Measurements from ENCODE around the gene TFAP2E. TPM values are rescaled to one million over a fixed set of nuclear protein-coding genes. Genes with fewer than 3 reads are reported as not detected.
A peak's percentile ranks its signal among the peaks of the same experiment; 100 is the strongest.

Gene TFAP2E
- total RNA-seq, 1 donor from 2014 or later: 10.2 TPM

DNA sequence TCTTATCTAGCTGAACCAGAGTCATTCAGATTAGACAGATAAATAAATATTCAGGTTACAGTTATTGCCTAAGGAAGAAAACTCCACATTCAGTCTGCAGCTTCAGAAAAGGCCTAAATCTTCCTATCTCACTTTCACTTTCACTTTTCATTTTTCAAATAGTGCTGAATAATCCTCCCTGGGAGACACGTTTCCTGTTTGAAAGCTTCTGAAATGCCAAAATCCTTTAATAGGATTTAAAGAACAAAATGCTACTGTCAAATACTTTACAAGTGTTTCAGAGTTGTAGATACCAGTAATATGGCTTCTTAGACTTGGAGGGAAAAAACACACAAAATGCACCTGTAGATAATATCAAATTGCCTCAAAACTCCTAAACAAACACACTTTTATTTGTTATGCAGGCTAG lies 64.3 kb downstream of the TFAP2E start:
- peaks cover 30 to 35% of the 10 kb centered on the region in 2 donors for H3K36me3 ChIP-seq
- H3K27me3 ChIP-seq: no peaks in the 10 kb centered on the region
- DNase-seq (ENCODE audit: low spot score in 2 of 2): no peak
- intact Hi-C loops (cut with DNase I): no loop called here
- H3K9me3 ChIP-seq: no peaks in the 10 kb centered on the region
- peaks cover 2 to 30% of the 10 kb centered on the region in 2 donors for H3K4me1 ChIP-seq
- H3K27ac ChIP-seq: peak overlapping the region; percentile 62 to 67
- peak overlapping the region; percentile 37 to 49 for H3K4me3 ChIP-seq
- TF ChIP-seq, protein P1, sequence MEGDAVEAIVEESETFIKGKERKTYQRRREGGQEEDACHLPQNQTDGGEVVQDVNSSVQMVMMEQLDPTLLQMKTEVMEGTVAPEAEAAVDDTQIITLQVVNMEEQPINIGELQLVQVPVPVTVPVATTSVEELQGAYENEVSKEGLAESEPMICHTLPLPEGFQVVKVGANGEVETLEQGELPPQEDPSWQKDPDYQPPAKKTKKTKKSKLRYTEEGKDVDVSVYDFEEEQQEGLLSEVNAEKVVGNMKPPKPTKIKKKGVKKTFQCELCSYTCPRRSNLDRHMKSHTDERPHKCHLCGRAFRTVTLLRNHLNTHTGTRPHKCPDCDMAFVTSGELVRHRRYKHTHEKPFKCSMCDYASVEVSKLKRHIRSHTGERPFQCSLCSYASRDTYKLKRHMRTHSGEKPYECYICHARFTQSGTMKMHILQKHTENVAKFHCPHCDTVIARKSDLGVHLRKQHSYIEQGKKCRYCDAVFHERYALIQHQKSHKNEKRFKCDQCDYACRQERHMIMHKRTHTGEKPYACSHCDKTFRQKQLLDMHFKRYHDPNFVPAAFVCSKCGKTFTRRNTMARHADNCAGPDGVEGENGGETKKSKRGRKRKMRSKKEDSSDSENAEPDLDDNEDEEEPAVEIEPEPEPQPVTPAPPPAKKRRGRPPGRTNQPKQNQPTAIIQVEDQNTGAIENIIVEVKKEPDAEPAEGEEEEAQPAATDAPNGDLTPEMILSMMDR (IDR thresholded peaks at IDR 0.05): no peak

GRCh38 chr1:35640380-35641232 lies 67.5 kb downstream of the TFAP2E start:
- Histone ChIP-seq H3K27me3 (no peaks in the 10 kb centered on the region), H3K27ac (peak overlapping the region; percentile 87 to 91), H3K4me3 (peak overlapping the region; percentile 88 to 90), H3K9me3 (no peaks in the 10 kb centered on the region), H3K36me3 (peaks cover 0 to 4% of the 10 kb centered on the region in 2 donors), H3K4me1 (peaks cover 3 to 28% of the 10 kb centered on the region in 2 donors)
- TF ChIP-seq, protein P1 (IDR thresholded peaks at IDR 0.05): no peak
- no peak for DNase-seq (ENCODE audit: low spot score in 2 of 2)
- intact Hi-C loops (cut with DNase I): loop anchor here (1.0 to 10.0 kb wide), 6 partner anchors 77 to 814 kb away; partner anchors contain the start of genes C1orf216, KIAA0319L, NCDN and OSCP1

GRCh38 chr1:35641233-35641866 lies 68.2 kb downstream of the TFAP2E start, which contains the start of gene PSMB2:
TSS of gene PSMB2 (minus strand) at chr1:35641526. CDS start at chr1:35641432, 94 bp downstream.
- Histone ChIP-seq H3K36me3 (no peaks in the 10 kb centered on the region), H3K4me1 (peaks cover 3 to 28% of the 10 kb centered on the region in 2 donors), H3K9me3 (no peaks in the 10 kb centered on the region), H3K27ac (peak within 1 kb of the TSS; percentile 87 to 91), H3K4me3 (peak within 1 kb of the TSS; percentile 88 to 90), H3K27me3 (no peaks in the 10 kb centered on the region)
- TF ChIP-seq, protein P1 (IDR thresholded peaks at IDR 0.05): no peak
- DNase-seq (ENCODE audit: low spot score in 2 of 2): peak; percentile 85 to 97
- intact Hi-C loops (cut with DNase I): loop anchor here (1.0 to 10.0 kb wide), 6 partner anchors 76 to 813 kb away; partner anchors contain the start of genes C1orf216, KIAA0319L, NCDN and OSCP1

DNA sequence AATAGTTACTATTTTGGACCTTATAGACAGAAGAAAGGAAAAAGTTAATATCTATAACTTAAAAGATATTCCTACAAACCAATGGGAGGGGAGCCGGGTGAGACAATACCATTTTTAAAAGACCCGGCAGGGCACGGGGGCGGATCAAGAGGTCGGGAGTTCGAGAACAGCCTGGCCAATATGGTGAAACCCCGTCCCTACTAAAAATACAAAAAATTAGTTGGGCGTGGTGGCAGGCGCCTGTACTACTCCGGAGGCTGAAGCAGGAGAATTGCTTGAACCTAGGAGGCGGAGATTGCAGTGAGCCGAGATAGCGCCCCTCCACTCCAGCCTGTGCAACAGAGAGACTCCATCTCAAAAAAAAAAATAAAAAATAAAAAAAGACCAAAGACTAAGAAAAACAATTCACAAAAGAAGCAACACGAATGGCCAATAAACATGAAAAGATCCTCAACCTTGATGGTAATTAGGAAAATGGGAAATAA lies 69.4 kb downstream of the TFAP2E start:
- DNase-seq (ENCODE audit: low spot score in 2 of 2): no peak
- Histone ChIP-seq H3K27me3 (no peaks in the 10 kb centered on the region), H3K27ac (peak overlapping the region; percentile 87 to 91), H3K36me3 (no peaks in the 10 kb centered on the region), H3K4me3 (peak overlapping the region; percentile 88 to 90), H3K9me3 (no peaks in the 10 kb centered on the region), H3K4me1 (peaks cover 3 to 19% of the 10 kb centered on the region in 2 donors)
- intact Hi-C loops (cut with DNase I): loop anchor here (5.0 to 10.0 kb wide), 5 partner anchors 75 to 812 kb away; partner anchors contain the start of genes C1orf216, KIAA0319L, NCDN and OSCP1
- TF ChIP-seq, protein P1 (IDR thresholded peaks at IDR 0.05): no peak

GRCh38 chr1:35644204-35644603 lies 71.1 kb downstream of the TFAP2E start:
- H3K9me3 ChIP-seq: no peaks in the 10 kb centered on the region
- H3K4me3 ChIP-seq: no peak overlapping the region
- no peak for DNase-seq (ENCODE audit: low spot score in 2 of 2)
- TF ChIP-seq, protein P1 (IDR thresholded peaks at IDR 0.05): no peak
- peaks cover 3 to 11% of the 10 kb centered on the region in 2 donors for H3K4me1 ChIP-seq
- H3K36me3 ChIP-seq: no peaks in the 10 kb centered on the region
- H3K27ac ChIP-seq: no peak overlapping the region
- no peaks in the 10 kb centered on the region for H3K27me3 ChIP-seq
- intact Hi-C loops (cut with DNase I): loop anchor here (5.0 to 10.0 kb wide), 5 partner anchors 73 to 811 kb away; partner anchors contain the start of genes C1orf216, KIAA0319L, NCDN and OSCP1

All from ascending aorta (tissue), 2 donors.